H9 (cell line): Measurements from ENCODE around the gene B9D1. TPM values are rescaled to one million over a fixed set of nuclear protein-coding genes. Genes with fewer than 3 reads are reported as not detected.

Experiments
- DNase-seq: peaks from one replicate; pipeline ENCODE4 v3.0.0-alpha.2; 2017
- H2AFZ ChIP-seq: one replicate; pipeline ENCODE4 v1.6.1; 2013; ENCODE audit warnings: mild to moderate bottlenecking, low read length, control low read depth, moderate library complexity
- H2AK5ac ChIP-seq: 2 replicates; pipeline ENCODE4 v1.6.1; 2013; ENCODE audit warnings: low read length, control low read depth, mixed read lengths; ENCODE audit not compliant: insufficient read length
- H2BK120ac ChIP-seq: one replicate; pipeline ENCODE4 v1.6.1; 2013; ENCODE audit warnings: low read depth, mild to moderate bottlenecking, low read length, control low read depth, inconsistent platforms; ENCODE audit not compliant: poor library complexity, severe bottlenecking
- H2BK12ac ChIP-seq: 2 replicates; pipeline ENCODE4 v1.6.1; 2013; ENCODE audit warnings: low read length, control low read depth, mixed read lengths, low read depth; ENCODE audit not compliant: insufficient read length
- H2BK15ac ChIP-seq: 2 replicates; pipeline ENCODE4 v1.6.1; 2013; ENCODE audit warnings: low read depth, low read length, control low read depth
- H2BK20ac ChIP-seq: one replicate; pipeline ENCODE4 v1.6.1; 2013; ENCODE audit warnings: low read depth, mild to moderate bottlenecking, low read length, control low read depth, inconsistent platforms; ENCODE audit not compliant: poor library complexity, severe bottlenecking
- H2BK5ac ChIP-seq: 2 replicates; pipeline ENCODE4 v1.6.1; 2013; ENCODE audit warnings: low read length, control low read depth, mixed read lengths; ENCODE audit not compliant: insufficient read length
- H3K14ac ChIP-seq: 2 replicates; pipeline ENCODE4 v1.6.1; 2013; ENCODE audit warnings: low read length, control low read depth; ENCODE audit not compliant: insufficient read depth
- H3K18ac ChIP-seq: 2 replicates; pipeline ENCODE4 v1.6.1; 2013; ENCODE audit warnings: low read depth, mild to moderate bottlenecking, mixed read lengths, low read length, control low read depth; ENCODE audit not compliant: insufficient read length
- H3K23ac ChIP-seq: 2 replicates; pipeline ENCODE4 v1.6.1; 2013; ENCODE audit warnings: low read length, control low read depth, mixed read lengths, low read depth; ENCODE audit not compliant: insufficient read length
- H3K23me2 ChIP-seq: 2 replicates; pipeline ENCODE4 v1.6.1; 2013; ENCODE audit warnings: low read depth, mild to moderate bottlenecking, mixed read lengths, low read length, control low read depth; ENCODE audit not compliant: insufficient read length, poor library complexity, severe bottlenecking
- H3K27ac ChIP-seq: 2 replicates; pipeline ENCODE4 v1.5.1; 2013; ENCODE audit warnings: low read length, control low read depth, mixed read lengths, low read depth; ENCODE audit not compliant: insufficient read length
- H3K27me3 ChIP-seq: 2 replicates; pipeline ENCODE4 v1.6.1; 2013; ENCODE audit warnings: low read length, control low read depth, inconsistent platforms; ENCODE audit not compliant: insufficient read depth
- H3K4ac ChIP-seq: 2 replicates; pipeline ENCODE4 v1.6.1; 2013; ENCODE audit warnings: low read depth, mild to moderate bottlenecking, control low read depth, inconsistent platforms, low read length, moderate library complexity
- H3K4me1 ChIP-seq: 2 replicates; pipeline ENCODE4 v1.6.1; 2013; ENCODE audit warnings: low read length, control low read depth, inconsistent platforms; ENCODE audit not compliant: insufficient read depth
- H3K4me2 ChIP-seq: 2 replicates; pipeline ENCODE4 v1.6.1; 2013; ENCODE audit warnings: low read length, control low read depth, mixed read lengths; ENCODE audit not compliant: insufficient read length, insufficient read depth
- H3K56ac ChIP-seq: 2 replicates; pipeline ENCODE4 v1.6.1; 2013; ENCODE audit warnings: low read depth, mild to moderate bottlenecking, mixed read lengths, low read length, control low read depth; ENCODE audit not compliant: insufficient read length
- H3K79me1 ChIP-seq: 2 replicates; pipeline ENCODE4 v1.6.1; 2013; ENCODE audit warnings: low read depth, mild to moderate bottlenecking, moderate library complexity, low read length, control low read depth, inconsistent platforms; ENCODE audit not compliant: insufficient read depth, poor library complexity, severe bottlenecking
- H3K79me2 ChIP-seq: 2 replicates; pipeline ENCODE4 v1.6.1; 2013; ENCODE audit warnings: low read length, control low read depth, inconsistent platforms; ENCODE audit not compliant: insufficient read depth
- H3K9ac ChIP-seq: 2 replicates; pipeline ENCODE4 v1.6.1; 2013; ENCODE audit warnings: low read length, control low read depth, mixed read lengths; ENCODE audit not compliant: insufficient read length; ENCODE audit errors: extremely low read depth
- H3K9me3 ChIP-seq: one replicate; pipeline ENCODE4 v1.6.1; 2013; ENCODE audit warnings: low read depth, low read length, inconsistent platforms; ENCODE audit not compliant: control insufficient read depth
- H3T11ph ChIP-seq: one replicate; pipeline ENCODE4 v1.6.1; 2013; ENCODE audit warnings: mild to moderate bottlenecking, low read length, control low read depth, inconsistent platforms
- H4K20me1 ChIP-seq: one replicate; pipeline ENCODE4 v1.6.1; 2013; ENCODE audit not compliant: control insufficient read depth, insufficient read length, insufficient read depth
- H4K5ac ChIP-seq: 2 replicates; pipeline ENCODE4 v1.6.1; 2013; ENCODE audit warnings: low read depth, mild to moderate bottlenecking, mixed read lengths, low read length, control low read depth; ENCODE audit not compliant: insufficient read length
- H4K8ac ChIP-seq: replicated peaks from 2 replicates; pipeline ENCODE4 v1.6.1; 2013; ENCODE audit warnings: low read length, control low read depth, mixed read lengths, low read depth; ENCODE audit not compliant: insufficient read length
- H4K91ac ChIP-seq: 2 replicates; pipeline ENCODE4 v1.6.1; 2013; ENCODE audit warnings: low read depth, mild to moderate bottlenecking, moderate library complexity, mixed read lengths, low read length, control low read depth; ENCODE audit not compliant: insufficient read length
- H3K27ac Mint-ChIP-seq, 3 experiments: 2 replicates in 2 of 3; 3 replicates in 1 of 3; pipeline ENCODE4 v1.8.0; 2020 to 2021; ENCODE audit warnings: mixed read lengths in 3 of 3, mild to moderate bottlenecking in 1 of 3, moderate library complexity in 1 of 3
- H3K27me3 Mint-ChIP-seq: 2 replicates; pipeline ENCODE4 v1.8.0; 2021; ENCODE audit warnings: low read depth, mild to moderate bottlenecking, moderate library complexity, mixed read lengths
- H3K36me3 Mint-ChIP-seq, 3 experiments: 2 replicates in 2 of 3; 3 replicates in 1 of 3; pipeline ENCODE4 v1.8.0; 2020 to 2021; ENCODE audit warnings: low read depth in 3 of 3, mixed read lengths in 3 of 3; ENCODE audit not compliant: insufficient read depth in 1 of 3
- H3K4me1 Mint-ChIP-seq, 2 experiments: 2 replicates each; pipeline ENCODE4 v1.8.0; 2020; ENCODE audit warnings: mixed read lengths in 2 of 2
- H3K4me3 Mint-ChIP-seq, 2 experiments: 2 replicates in 1 of 2; 3 replicates in 1 of 2; pipeline ENCODE4 v1.8.0; 2020 to 2021; ENCODE audit warnings: mild to moderate bottlenecking in 2 of 2, mixed read lengths in 2 of 2, moderate library complexity in 1 of 2
- H3K9me3 Mint-ChIP-seq, 2 experiments: 2 replicates in 1 of 2; 3 replicates in 1 of 2; pipeline ENCODE4 v1.8.0; 2020; ENCODE audit warnings: mild to moderate bottlenecking in 2 of 2, mixed read lengths in 2 of 2, moderate library complexity in 1 of 2
- WGBS: extraction: QIAGEN DNeasy Blood & Tissue Kit; methylation state at CpG from one replicate; pipeline ENCODE4 v1.1.7; 2013; ENCODE audit warnings: missing lambda C conversion rate, low lambda C conversion rate, mixed read lengths; ENCODE audit not compliant: insufficient read length; ENCODE audit errors: extremely low coverage; 5-methylcytosine and 5-hydroxymethylcytosine counted together
- total RNA-seq: library from RNA; stranded (reverse); gene quantifications from 2 replicates; pipeline ENCODE4 v1.2.1, GENCODE V29; 2021
- TF ChIP-seq, protein P1 (sequence below): fragments of 200-600 bp; sonication (generic); conservative IDR thresholded peaks from 3 replicates; pipeline ENCODE4 v1.8.0; 2021; ENCODE audit warnings: antibody characterized with exemption, mild to moderate bottlenecking

B9D1 gene
- total RNA-seq, 1 experiment from 2014 or later, result 30.4 TPM

DNA sequence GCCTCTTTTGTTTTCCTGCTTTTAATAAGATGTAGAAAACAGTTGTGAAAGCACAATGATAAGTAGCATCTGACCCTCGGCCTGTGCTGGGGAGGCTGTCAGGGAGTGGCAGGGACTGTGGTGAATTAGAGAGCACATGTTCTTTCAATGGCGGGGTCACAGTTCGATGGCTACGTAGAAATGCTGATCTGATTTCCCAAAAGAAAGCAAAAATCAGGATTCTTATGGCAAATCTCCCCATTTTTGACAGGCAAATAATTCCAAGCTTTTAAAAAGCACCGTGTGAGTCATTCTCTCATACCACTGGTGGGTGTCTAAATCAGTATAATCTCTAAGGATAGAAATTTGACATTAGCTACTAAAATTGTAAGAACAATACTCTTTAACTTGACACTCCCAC, 11.6 kb upstream of the B9D1 start:
- TF ChIP-seq, protein P1, sequence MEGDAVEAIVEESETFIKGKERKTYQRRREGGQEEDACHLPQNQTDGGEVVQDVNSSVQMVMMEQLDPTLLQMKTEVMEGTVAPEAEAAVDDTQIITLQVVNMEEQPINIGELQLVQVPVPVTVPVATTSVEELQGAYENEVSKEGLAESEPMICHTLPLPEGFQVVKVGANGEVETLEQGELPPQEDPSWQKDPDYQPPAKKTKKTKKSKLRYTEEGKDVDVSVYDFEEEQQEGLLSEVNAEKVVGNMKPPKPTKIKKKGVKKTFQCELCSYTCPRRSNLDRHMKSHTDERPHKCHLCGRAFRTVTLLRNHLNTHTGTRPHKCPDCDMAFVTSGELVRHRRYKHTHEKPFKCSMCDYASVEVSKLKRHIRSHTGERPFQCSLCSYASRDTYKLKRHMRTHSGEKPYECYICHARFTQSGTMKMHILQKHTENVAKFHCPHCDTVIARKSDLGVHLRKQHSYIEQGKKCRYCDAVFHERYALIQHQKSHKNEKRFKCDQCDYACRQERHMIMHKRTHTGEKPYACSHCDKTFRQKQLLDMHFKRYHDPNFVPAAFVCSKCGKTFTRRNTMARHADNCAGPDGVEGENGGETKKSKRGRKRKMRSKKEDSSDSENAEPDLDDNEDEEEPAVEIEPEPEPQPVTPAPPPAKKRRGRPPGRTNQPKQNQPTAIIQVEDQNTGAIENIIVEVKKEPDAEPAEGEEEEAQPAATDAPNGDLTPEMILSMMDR, result no peak
- Histone ChIP-seq H3K9ac (no peak overlapping the region), H2BK20ac (no peak overlapping the region), H3K27ac (no peak overlapping the region), H3K56ac (no peak overlapping the region), H3K9me3 (no peaks in the 10 kb centered on the region), H3K79me1 (no peaks in the 10 kb centered on the region), H2AK5ac (no peak overlapping the region), H3K4me2 (no peak overlapping the region), H3T11ph (no peak overlapping the region), H3K23me2 (peaks cover 5% of the 10 kb centered on the region), H2AFZ (no peak overlapping the region), H2BK5ac (no peak overlapping the region), H4K20me1 (no peaks in the 10 kb centered on the region), H2BK15ac (no peak overlapping the region), H3K14ac (no peak overlapping the region), H2BK120ac (no peak overlapping the region), H3K18ac (no peak overlapping the region), H2BK12ac (no peak overlapping the region), H4K5ac (no peak overlapping the region), H4K91ac (no peak overlapping the region), H3K4ac (no peak overlapping the region), H3K23ac (no peak overlapping the region), H3K79me2 (no peaks in the 10 kb centered on the region; the same call in 1 of the 2 replicates), H3K27me3 (no peaks in the 10 kb centered on the region), H4K8ac (no peak overlapping the region), H3K4me1 (peaks cover 2% of the 10 kb centered on the region; the same call in 1 of the 2 replicates)
- no peak for DNase-seq
- peaks cover 0 to 11% (median 9%) of the 10 kb centered on the region in 3 experiments; a peak in 5 of 7 replicates for H3K36me3 Mint-ChIP-seq
- no peak overlapping the region; a peak in 2 of 7 replicates for H3K27ac Mint-ChIP-seq
- peak overlapping the region in 1 of 2 experiments; percentile 55; a peak in 1 of 5 replicates for H3K4me3 Mint-ChIP-seq
- H3K27me3 Mint-ChIP-seq, result no peaks in the 10 kb centered on the region
- no peaks in the 10 kb centered on the region for H3K9me3 Mint-ChIP-seq
- WGBS, result no CpG with 5 or more reads among the region's 5 CpGs
- H3K4me1 Mint-ChIP-seq, result peaks cover 5 to 23% of the 10 kb centered on the region in 2 experiments
